ENCODE measurements around the gene RNH1. TPM values are rescaled to one million over a fixed set of nuclear protein-coding genes. Genes with fewer than 3 reads are reported as not detected.

RNH1 gene
- total and polyA plus RNA-seq, 2 of the 8 experiments (the other 6 are each of a cell fraction or from before 2014, with no cell fraction given): 48.7 to 49.8 TPM

GRCh38 chr11:540583-541432 is 33.8 kb upstream of the RNH1 start (continued):
- TF ChIP-seq POLR2A (IDR thresholded peaks at IDR 0.05; ENCODE audit: control extremely low read depth in 1 of 2, low read depth in 2 of 2, low read length in 2 of 2): no peak

Measured in H1 (cell line).